CD4-positive, alpha-beta T cell treated with Interleukin-21 for 1 hour (primary cell): Measurements from ENCODE around the gene PARN.
"Not testable (repeated sequence)": the region's sequence is repeated elsewhere in the genome, so short reads cannot be mapped to it uniquely, and the experiment has no call there.

Experiments used
- DNase-seq: peaks from one replicate; pipeline ENCODE4 v3.0.0-alpha.2; 2020

The PARN gene

DNA sequence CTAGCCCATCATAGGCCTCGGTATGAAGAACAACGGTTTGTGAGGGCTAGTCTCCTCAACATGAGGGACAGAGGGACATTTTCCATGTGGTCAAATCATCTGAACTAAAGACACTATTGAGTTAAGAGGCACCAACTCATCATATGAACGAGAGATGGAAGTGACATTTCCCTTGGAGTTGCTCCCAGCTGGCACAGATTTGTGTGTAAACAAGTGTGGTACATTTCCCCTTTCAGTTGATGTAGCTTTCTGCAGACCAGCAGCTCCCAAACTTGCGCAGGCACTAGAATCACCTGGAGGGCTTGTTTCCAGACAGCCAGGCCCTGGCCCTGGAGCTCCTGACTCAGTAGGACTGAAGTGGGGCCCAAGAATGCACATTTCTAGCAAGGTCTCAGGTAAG is 205.5 kb downstream of the PARN start:
- DNase-seq, result no peak

DNA sequence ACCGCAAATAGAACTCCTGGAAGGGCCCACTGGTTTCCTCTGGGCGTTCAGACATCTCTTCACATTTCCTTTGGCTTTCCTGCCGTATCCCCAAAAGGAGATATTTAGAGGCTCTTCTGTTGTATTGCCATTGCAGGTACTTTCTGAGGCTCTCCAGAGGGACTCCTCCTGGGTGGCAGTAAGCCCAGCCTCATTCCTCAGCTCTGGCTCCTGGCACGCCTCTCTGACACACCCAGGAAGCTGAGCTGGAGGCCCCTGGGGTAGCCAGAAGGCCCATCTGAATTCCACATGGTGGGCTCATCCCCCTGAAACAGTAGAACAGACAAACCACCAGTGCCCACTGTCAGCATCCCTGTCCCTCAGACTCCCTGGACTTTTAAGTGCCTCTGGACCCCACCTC is 206.7 kb downstream of the PARN start:
- no peak for DNase-seq

DNA sequence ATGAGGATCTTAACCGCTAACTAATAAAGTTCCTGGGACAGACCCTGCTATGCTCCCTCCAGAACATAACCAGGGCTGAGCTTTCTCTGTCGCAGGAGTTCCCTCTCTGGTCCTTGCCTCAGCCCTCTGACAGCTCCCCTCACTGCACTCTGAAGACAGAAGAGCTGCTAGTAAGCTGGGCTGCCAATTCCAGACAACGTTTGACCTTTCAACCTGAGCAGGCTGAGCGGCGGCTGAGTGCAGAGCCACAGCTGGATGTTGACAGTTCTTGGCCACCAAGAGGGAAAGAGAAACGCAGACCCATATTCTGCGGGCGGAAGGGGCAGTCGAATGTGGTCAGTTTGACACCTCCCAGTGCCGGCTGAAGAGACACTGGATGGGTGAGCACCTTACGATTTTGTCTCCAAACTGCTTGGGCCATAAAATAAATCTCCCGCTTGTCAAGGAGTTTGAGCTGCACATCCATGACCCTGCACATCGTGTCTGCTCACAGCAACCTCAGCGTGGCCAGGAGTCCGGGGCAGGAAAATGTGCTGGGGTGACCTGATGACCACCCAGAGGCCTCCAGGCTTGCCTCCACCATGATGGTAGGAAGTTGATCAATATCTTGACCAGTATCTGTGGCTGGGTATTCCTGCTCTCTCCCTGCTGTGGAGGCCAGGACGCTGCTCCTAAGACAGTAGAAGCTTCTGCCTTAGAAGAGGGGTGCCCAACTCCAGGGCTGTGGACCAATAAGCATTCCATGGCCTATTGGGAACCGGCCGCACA is 209.2 kb downstream of the PARN start:
- no peak for DNase-seq

DNA sequence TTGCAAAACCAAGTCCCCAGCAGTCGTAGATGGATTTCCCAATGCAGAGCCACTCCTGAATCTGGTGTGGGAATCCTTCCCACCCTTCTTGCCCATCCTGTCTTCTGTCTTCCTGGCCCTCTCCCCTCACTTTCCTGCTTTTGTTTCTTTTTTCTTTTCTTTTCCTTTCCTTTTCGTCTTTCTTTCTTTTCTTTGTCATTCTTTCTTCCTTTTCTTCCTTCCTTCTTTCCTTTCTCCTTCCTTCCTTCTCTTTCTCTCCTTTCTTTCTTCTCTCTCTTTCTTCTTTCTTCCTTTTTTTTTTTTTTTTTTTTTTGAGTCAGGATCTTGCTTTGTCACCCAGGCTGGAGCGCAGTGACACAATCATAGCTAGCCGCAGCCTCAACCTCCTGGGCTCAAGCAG is 209.8 kb downstream of the PARN start:
- not testable (repeated sequence) for DNase-seq

DNA sequence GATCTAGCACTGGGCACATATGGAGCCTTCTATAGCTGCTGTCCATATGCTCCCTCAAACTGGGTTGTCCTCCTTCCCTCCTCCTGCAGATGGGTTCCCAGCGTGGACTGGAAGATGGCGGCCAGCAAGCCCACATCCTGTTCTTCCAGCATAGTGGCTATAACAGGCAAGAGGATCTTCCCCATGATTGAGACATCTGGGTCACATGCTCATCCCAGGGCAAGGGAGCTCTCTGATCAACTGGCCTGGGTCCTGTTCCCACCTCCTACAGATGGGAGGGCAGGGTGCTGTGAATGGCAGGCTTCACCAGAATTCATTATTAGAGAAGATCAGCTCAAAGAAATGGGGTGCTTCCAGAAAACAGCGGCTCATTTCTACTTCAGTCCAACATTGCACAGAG is 210.2 kb downstream of the PARN start:
- DNase-seq, result no peak

DNA sequence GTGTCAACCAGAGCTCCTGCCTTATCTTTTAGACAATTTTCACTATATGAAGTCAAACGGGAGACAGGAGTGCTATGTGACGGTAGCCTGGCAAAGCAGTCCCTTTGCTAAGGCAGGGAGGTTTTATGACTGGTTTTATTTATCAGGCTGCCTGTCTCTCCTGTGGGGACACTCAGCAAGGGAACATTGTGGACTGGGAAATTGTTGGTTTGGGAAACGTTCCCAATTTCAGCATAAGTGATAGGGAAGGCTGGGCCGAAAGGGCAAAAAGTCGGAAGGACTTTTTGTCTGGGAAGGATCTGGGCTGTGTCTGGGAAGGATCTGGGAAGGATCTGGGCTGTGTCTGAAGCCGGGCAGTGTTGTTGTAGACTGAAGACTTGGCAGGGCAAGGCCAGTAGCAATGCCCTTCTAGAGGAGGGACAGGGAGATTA is 211.2 kb downstream of the PARN start:
- DNase-seq, result no peak

DNA sequence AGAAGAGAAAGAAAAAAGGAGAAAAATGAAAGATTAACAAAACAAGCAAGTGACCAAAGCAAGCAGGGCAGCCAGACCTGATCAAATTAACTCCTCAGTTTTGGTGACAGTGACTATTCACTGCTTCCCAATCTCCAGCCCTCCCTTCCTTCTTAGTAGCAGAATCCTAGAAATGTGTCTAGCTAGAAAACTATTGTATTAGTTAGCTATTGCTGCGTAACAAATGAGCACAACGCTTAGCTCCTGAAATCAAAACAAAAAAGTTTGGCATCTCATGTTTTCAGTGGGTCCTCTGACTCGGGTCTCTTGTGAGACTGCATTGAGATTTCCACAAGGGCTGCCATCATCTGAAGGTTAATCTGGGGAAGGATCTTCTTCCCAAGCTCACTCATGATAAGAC is 213.9 kb downstream of the PARN start:
- no peak for DNase-seq

DNA sequence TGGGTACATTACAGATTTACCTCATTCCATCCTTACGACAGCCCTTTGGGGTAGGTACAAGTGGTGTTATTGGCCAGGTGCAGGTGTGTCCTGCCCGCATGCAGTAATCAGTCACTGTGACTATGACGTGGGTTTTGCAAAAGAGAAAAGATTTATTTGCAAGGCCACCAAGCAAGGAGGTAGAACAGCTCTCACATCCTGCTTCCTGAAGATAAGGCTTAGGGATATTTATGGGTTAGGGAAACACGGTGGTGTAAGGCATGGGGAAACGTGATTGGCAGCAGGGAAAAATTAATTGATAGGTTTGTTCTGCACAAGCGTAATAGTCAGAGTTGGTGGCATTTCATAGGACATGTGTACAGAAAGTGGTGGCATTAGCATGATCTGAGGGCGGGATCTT is 214.8 kb downstream of the PARN start:
- no peak for DNase-seq

DNA sequence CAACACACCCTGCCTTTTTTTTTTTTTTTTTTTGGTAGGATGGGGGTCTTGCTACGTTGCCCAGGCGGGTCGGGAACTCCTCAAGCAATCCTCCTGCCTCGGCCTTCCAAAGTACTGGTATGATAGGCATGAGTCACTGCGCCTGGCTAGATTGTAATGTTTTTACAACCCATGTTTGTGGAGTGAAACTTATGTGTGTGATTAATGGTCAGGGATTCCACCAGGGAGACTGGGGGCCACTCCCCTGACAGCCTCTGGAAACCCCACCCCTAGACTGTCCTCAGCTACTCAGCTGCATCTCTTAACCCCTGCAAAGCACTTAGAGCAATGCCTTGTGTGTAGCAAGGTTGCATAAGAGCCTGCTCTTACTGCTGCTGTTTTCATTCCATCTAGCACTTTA is 220.5 kb downstream of the PARN start:
- no peak for DNase-seq

DNA sequence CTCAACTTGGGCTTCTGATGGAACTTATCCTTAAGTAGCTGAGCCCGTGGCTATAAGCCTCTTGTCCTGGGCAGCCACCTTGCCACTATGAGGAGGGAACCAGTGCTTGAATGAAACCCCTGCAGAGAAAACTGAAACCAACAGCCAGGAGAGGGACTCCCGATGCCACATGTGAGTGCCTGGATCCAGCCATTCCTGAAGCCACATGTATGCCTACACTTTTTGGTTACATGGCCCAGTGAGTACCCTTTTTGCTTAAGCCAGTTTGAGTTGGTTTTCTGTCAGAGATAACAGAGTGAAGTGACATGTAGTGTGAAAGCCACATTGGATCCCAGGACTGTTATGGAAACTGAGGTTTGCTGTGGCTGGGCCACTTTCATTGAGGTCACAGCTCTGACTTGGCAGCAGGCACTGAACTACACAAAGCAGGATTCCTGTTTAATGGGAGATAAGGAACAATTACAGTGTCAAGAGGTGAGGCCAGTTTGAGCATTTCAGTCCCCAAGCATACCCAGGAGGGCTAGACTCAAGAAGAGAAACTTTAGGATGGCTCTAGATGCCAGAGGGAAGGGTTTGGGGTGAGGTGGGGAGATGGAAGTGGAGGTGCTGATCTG is 222.2 kb downstream of the PARN start:
- DNase-seq, result no peak

DNA sequence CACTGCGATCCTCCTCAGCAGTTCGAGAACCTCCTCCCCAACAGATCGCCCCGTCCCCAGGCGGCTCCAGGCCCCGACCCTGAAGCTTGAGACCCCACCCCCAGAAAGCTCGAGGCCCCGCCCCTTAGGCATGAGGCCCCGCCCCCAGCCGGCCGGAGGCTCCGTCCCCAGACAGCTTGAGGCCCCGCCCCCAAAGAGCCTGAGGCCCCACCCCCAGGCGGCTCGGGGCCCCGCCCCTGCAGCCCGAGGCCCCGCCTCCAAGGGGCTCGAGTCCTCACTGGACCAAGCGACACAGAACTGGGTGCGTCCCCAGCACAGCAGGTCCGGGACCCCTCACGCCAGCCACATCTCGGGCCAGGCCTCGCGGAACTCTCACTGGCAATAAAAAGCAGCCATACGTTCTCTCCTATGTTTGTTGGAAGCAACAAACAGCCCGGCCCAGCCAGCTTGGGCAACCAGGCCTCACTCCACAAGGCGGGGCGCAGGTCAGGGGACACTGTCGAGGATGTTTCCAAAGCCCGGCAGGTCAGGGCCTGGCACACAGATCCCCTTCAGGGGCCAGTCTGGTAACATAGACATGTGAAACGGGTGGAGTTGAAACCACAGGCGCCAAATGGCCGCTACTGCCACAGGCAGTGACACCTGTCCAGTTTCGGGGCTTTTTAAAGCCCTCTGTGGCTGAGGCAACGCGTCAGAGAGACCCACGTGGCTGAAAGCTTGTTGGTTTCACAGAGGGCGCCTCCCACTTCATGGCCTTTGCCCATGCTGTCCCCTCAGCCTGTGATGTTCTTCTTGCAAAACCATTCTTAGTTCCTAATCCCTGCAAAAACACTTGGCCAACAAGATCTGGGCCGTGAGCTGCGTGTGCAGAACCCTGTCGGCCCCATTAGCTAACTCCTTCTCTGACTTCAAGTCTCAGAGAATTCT is 224.2 kb downstream of the PARN start:
- DNase-seq, result no peak

DNA sequence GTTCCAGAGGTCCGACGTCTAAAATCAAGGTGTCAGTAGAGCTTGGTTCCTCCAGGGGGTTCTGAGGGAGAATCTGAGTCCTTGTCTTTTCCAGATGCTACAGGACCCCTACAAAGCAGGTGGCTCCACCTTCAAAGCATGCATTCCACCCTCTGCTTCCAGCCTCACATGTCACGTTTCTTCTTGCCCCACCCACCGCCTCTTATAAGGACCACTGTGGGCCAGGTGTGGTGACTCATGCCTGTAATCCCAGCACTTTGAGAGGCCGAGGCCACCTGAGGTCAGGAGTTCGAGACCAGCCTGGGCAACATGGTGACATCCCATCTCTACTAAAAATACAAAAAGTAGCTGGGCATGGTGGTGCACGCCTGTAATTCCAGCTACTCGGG is 227.1 kb downstream of the PARN start:
- not testable (repeated sequence) for DNase-seq

DNA sequence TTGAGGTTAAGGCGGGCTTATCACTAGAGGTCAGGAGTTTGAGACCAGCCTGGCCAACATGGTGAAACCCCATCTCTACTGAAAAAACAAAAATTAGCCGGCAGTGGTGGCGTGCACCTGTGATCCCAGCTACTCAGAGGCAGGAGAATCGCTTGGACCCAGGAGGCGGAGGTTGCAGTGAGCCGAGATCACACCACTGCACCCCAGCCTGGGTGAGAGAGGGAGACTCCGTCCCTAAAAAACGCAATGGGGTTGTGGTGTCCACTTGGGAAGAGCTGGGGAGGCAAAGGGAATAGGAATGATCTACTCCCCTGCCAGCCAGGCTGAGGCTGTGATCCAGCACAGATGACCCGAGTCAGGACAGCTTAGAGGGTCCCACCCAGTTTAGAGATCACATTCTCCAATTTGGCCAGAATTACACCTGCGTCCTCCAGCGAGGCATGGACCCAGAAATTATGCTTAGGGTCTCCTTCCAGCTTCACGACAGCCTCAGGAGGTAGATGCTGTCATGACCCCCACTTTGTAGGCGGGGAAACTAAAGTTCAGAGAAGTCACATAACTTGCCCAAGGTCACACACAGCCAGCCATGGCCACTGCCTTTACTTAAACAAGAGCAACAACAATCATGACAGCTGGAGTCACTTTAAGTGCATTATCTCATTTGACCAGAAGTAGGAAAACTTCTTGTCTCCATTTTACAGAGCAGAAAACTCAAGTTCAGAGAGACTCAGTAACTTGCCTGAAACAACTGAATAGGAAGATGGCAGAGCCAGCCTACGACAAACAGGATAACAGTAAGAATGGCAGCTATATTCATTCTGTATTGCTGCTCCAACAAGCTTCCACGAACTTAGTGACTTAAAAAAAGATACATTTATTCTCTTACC is 227.7 kb downstream of the PARN start:
- not testable (repeated sequence) for DNase-seq

DNA sequence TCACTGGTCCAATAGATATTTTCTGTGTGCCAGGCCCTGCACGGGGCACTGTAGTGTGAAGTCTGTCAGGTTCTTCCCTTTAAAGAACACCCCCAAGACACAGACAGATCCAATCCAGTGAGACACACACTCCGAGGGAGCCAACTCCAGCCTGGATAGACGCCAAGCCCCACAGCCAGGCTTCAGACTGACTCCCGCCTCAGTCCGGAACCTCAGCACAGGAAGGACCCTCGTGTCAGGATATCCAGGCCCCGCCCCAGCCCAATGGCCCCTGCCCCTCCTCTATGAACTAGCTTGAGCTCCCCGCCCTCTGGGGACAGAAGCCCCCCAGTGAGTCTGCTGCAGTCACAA is 228.4 kb downstream of the PARN start:
- DNase-seq, result not testable (repeated sequence)

DNA sequence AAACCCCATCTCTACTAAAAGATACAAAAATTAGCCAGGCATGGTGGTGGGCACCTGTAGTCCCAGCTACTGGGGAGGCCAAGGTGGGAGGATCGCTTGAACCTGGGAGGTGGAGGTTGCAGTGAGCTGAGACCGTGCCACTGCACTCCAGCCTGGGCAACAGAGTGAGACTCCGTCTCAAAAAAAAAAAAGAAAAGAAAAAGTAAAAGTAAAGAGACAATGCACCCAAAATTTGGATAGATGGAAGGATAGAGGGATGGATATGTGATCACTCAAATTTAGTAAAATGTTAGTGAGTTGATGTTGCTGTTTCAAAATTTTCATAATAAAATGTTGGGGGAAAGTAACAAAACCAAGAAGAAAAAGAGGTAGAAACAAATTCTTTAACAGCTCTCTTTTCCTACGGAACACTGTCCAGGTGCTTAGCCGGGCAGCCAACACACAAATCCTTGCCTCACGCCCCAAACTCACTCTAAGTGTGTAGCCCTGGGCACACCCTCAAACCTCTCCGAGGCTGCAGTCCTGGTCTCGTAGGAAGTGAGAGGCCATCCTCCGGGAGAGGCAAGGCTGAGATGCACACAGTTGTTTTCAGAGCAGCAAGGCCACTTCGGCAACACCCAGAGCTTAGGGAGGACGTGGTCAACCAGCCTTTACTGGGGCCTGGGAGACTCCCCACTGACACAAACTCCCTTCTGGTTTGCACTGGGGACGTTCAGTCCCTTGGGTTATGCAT is 228.9 kb downstream of the PARN start:
- not testable (repeated sequence) for DNase-seq

DNA sequence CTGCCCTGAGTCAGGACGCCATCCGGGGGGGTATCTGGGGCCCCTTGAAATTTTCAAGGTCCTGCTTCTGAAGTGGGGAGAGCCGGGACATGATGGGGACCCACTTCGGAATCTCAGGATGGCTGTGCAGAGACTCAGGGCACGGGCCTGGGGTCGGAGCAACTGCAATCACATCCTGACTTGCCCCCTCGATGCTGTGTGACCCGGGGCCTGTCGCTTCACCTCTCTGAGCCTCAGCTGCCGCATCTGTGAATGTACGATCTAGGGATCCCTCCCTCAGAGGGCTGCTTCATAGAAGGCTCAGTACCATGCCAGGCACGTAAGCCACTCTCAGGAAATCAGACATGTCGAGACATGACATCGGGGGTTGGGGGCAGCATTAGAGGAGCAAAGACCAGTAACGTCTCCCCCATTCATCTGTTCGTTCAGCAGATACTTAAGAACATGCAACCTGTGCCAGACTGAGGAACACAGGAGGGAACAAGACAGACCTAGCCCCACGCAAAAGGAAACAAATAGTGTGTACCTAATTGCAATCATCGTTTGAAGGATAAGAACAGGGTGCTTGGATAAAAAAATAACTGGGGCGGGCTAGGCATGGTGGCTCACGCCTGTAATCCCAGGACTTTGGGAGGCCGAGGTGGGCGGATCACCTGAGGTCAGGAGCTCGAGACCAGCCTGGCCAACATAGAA is 229.6 kb downstream of the PARN start:
- DNase-seq, result no peak

DNA sequence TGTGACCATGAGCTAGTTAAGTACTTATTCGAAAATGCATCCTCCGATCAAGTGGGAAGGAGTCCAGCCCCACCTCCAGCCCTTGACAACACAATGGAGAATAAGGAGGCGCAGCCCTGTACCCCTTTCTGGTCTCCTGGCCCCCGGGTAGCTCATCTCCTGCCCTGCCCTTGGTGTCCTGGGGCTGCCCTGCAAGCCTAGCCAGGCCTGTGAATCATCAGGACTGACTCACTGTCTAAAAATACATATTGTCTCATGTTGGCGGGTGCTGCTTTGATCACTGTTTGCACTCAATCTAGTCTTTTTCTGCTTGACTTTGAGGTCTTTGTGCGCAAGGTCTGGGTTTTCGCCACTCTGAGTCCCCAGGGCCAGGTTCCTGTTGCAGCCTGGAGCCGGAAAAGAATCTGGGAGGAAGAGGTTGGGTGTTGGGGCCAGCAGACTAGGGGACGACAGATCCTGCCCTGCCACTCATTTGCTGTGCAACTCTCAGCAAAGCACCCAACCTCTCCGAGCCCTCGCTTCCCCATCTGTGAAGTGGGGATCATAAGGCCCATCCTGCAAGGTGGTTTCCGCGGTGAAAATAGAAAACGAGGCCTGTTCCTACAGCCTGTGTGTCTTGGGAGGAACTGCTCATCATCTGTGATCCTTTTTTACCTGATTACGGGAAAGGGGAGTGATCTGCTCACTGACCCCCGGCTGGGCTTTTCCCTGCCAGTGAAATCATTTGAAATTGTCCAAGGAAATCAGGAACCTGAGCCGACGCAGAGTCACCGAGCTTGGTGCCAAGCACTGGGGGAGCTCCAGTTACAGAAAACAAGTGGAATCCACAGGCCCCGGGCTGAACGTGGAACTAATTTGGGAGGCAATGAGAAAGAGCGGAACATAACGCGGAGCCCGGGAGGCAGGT is 230.4 kb downstream of the PARN start:
- no peak for DNase-seq

DNA sequence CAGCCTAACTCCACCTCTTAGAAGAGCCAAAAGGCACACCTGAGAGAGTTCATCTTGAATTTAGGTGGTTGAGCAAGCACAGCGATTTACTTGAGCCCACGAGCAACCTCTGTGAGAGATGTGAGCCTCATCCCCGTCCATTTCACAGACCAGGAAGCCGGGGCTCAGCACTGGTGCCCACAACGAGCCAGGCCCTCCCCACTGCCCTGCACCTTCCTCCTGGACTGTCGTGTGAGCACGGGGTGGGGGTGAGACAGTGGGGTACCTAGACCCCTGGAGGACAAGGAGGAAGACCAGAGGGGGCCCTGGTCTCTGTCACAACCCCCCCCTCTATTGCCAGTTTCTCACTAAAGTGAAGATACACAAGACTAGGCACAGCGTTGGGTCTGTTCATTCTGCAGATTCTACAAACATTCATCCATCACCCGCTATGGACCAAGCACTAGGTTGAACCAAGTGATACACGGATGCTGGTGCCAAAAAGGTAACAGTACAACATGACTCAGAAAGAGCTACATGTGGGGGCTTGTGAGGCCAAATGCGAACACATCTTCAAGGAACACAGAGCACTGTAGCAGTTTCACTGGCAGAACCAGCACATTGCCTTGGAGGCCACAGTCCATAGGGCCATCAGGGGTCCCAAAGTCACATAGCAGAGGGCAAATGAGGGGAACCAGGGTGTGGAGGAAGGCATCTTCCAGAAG is 231.9 kb downstream of the PARN start:
- DNase-seq, result no peak

DNA sequence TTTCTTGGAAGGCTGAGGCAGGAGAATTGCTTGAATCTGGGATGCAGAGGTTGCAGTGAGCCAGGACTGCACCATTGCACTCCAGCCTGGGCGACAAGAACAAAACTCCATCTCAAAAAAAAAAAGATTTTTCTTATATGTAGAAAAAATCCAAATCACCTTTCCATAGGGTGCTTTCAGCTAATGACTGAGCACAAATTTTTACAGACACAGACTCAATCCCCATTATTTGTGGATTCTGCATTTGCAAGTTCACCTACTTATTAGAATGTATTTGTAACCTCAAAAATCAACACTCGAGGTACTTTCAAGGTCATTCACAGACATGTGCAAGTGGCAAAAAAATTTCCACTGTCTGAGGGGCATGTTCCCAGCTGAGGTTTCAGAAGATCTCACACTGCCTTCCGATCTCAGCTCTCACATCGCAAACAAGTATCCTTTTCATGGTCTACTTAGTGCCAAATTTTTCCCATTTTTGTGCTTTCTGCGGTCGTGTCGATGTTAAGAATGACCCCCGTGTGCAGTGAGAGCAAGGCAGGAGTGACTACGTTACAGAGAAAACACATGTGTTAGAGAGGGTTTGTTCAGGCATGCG is 234.3 kb downstream of the PARN start:
- DNase-seq, result not testable (repeated sequence)
